DND-41 (cell line): ENCODE measurements around the gene CHRNA1.

ENCODE experiments used
- EZH2 ChIP-seq: IDR thresholded peaks from 3 replicates; pipeline ENCODE4 v1.6.1; 2012; ENCODE audit warnings: borderline replicate concordance, low read depth, mild to moderate bottlenecking, moderate library complexity, low read length, inconsistent platforms; ENCODE audit not compliant: severe bottlenecking
- TF ChIP-seq, protein P1 (sequence below): IDR thresholded peaks from 2 replicates; pipeline ENCODE4 v1.5.1; 2012; ENCODE audit warnings: borderline replicate concordance, low read length, moderate library complexity, mild to moderate bottlenecking; ENCODE audit not compliant: poor library complexity, severe bottlenecking; ENCODE audit errors: extremely low read depth

DNA sequence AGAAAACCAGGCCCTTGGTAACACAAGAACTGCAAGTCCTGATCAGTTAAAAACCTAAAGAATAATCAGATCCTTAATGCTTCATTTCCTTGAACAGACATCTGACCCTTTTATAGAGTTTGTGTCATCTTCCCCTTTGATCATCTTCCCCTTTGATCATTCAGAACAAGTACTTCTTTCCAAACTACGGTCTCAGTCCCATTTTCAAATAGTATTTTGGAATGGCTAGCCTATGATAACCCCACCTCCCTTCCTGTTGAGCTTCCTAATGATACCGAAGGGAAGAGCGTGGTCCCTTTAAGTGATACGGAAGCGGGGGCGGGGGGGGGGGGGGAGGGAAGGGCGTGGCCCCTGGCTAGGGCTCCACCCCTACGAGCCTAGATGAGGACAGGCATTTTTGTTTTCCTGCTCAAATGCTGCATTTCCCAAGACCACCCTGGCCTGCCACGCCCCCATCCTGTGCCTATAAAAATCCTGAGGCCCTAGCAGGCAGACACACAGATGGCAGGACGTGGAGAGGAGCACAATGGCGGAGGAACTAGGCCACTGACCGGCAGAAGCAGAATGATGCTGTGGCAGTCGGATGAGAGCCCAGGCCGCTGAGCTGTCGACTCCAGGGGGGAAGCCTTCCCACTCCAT, 24.1 kb upstream of the CHRNA1 start:
- TF ChIP-seq, protein P1, sequence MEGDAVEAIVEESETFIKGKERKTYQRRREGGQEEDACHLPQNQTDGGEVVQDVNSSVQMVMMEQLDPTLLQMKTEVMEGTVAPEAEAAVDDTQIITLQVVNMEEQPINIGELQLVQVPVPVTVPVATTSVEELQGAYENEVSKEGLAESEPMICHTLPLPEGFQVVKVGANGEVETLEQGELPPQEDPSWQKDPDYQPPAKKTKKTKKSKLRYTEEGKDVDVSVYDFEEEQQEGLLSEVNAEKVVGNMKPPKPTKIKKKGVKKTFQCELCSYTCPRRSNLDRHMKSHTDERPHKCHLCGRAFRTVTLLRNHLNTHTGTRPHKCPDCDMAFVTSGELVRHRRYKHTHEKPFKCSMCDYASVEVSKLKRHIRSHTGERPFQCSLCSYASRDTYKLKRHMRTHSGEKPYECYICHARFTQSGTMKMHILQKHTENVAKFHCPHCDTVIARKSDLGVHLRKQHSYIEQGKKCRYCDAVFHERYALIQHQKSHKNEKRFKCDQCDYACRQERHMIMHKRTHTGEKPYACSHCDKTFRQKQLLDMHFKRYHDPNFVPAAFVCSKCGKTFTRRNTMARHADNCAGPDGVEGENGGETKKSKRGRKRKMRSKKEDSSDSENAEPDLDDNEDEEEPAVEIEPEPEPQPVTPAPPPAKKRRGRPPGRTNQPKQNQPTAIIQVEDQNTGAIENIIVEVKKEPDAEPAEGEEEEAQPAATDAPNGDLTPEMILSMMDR: no peak
- no peak for TF ChIP-seq EZH2
